Neural crest cell (in vitro differentiated cells): ENCODE measurements around the gene DCTN1. TPM values are rescaled to one million over a fixed set of nuclear protein-coding genes. Genes with fewer than 3 reads are reported as not detected.
A peak's percentile ranks its signal among the peaks of the same experiment; 100 is the strongest.
"Not testable (repeated sequence)": the region's sequence is repeated elsewhere in the genome, so short reads cannot be mapped to it uniquely, and the experiment has no call there.

Experiments
- DNase-seq: peaks from one replicate; pipeline ENCODE4 v3.0.0; 2021; ENCODE audit warnings: low read depth, mixed read lengths, low spot score
- H3K27ac Mint-ChIP-seq: one replicate; pipeline ENCODE4 v1.8.0; 2021; ENCODE audit warnings: mild to moderate bottlenecking, mixed read lengths; ENCODE audit not compliant: unreplicated experiment
- H3K27me3 Mint-ChIP-seq: 2 replicates; pipeline ENCODE4 v1.8.0; 2021; ENCODE audit warnings: low read depth, mild to moderate bottlenecking, mixed read lengths
- H3K36me3 Mint-ChIP-seq: 2 replicates; pipeline ENCODE4 v1.8.0; 2021; ENCODE audit warnings: low read depth, mild to moderate bottlenecking, mixed read lengths
- H3K4me1 Mint-ChIP-seq: 2 replicates; pipeline ENCODE4 v1.8.0; 2021; ENCODE audit warnings: mixed read lengths
- H3K4me3 Mint-ChIP-seq: one replicate; pipeline ENCODE4 v1.8.0; 2021; ENCODE audit warnings: mild to moderate bottlenecking, mixed read lengths
- H3K9me3 Mint-ChIP-seq: 2 replicates; pipeline ENCODE4 v1.8.0; 2021; ENCODE audit warnings: mixed read lengths
- CTCF ChIP-seq: fragments of 200-600 bp; sonication (generic); conservative IDR thresholded peaks from 2 replicates; pipeline ENCODE4 v1.5.0; 2021; ENCODE audit warnings: antibody characterized with exemption, mild to moderate bottlenecking
- total RNA-seq: library from RNA; stranded (reverse); gene quantifications from 2 replicates; pipeline ENCODE4 v1.2.1, GENCODE V29; 2021

DCTN1 gene
- total RNA-seq, 1 donor from 2014 or later, result 202 TPM

DNA sequence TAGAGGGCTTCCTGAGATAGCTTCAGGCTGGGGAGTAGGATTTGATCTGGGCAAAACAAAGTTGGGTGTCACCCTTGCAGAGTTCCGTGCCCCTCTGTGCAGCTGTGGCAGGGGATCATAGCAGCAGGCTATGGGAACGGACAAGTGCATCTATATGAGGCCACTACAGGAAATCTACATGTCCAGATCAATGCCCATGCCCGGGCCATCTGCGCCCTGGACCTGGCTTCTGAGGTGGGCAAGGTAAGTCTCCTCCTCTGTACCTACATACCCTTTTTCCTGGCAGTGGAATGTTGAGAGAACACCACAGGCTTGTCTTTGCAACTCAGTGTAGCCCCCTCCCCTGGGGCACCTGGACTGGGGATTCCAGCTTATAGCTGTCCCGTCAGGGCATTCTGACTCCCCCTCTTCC lies 44.9 kb upstream of the DCTN1 start:
- H3K36me3 Mint-ChIP-seq, result peaks cover 2% of the 10 kb centered on the region
- no peak for TF ChIP-seq CTCF
- H3K4me1 Mint-ChIP-seq, result peaks cover 23% of the 10 kb centered on the region
- H3K27me3 Mint-ChIP-seq, result peaks cover 3% of the 10 kb centered on the region
- no peak overlapping the region for H3K27ac Mint-ChIP-seq
- DNase-seq, result no peak
- H3K4me3 Mint-ChIP-seq, result peak overlapping the region; percentile 62
- H3K9me3 Mint-ChIP-seq, result no peaks in the 10 kb centered on the region

GRCh38 chr2:74424139-74424992 lies 44.3 kb upstream of the DCTN1 start:
- TF ChIP-seq CTCF, result no peak
- peak overlapping the region; percentile 47 for H3K27ac Mint-ChIP-seq
- no peak for DNase-seq
- peaks cover 2% of the 10 kb centered on the region for H3K36me3 Mint-ChIP-seq
- H3K27me3 Mint-ChIP-seq, result peaks cover 3% of the 10 kb centered on the region
- peaks cover 23% of the 10 kb centered on the region for H3K4me1 Mint-ChIP-seq
- H3K9me3 Mint-ChIP-seq, result no peaks in the 10 kb centered on the region
- peak overlapping the region; percentile 97 for H3K4me3 Mint-ChIP-seq

DNA sequence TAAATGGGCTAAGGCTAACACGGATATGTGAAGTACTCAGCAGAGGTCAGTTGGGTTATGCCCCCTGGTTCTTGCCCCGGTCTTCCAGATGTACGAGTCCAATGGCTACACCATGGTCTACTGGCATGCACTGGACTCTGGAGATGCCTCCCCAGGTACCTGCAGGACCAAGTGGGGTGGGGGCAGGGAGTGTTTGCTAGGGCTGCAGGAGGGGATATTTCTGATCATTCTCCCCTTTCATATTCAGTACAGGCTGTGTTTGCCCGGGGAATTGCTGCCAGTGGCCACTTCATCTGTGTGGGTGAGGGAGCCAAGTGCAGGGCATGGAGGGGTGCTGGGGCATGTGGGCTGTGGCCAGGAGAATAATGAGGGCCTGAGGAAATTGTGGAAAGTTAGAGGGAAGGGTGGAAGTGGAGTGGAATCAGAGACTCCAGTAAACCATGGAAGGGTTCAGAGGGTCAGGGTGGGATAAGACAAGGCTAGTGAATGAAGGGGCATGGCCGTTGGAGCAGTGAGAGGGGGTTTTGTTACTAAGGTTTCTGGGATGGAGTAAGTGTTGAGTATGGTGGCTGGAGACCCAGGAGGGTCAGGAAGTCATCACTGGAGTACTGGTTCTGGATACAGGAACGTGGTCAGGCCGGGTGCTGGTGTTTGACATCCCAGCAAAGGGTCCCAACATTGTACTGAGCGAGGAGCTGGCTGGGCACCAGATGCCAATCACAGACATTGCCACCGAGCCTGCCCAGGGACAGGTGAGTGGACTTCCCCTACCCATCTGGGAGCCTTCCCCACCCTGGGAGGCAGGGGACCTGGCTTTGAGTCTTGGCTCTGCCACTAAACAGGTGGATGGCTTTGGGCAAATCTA lies 43.4 kb upstream of the DCTN1 start:
- Mint-ChIP-seq H3K27me3 (peaks cover 3% of the 10 kb centered on the region), H3K9me3 (no peaks in the 10 kb centered on the region), H3K36me3 (peaks cover 2% of the 10 kb centered on the region), H3K27ac (no peak overlapping the region), H3K4me1 (peaks cover 23% of the 10 kb centered on the region), H3K4me3 (peak overlapping the region; percentile 97)
- no peak for DNase-seq
- no peak for TF ChIP-seq CTCF

DNA sequence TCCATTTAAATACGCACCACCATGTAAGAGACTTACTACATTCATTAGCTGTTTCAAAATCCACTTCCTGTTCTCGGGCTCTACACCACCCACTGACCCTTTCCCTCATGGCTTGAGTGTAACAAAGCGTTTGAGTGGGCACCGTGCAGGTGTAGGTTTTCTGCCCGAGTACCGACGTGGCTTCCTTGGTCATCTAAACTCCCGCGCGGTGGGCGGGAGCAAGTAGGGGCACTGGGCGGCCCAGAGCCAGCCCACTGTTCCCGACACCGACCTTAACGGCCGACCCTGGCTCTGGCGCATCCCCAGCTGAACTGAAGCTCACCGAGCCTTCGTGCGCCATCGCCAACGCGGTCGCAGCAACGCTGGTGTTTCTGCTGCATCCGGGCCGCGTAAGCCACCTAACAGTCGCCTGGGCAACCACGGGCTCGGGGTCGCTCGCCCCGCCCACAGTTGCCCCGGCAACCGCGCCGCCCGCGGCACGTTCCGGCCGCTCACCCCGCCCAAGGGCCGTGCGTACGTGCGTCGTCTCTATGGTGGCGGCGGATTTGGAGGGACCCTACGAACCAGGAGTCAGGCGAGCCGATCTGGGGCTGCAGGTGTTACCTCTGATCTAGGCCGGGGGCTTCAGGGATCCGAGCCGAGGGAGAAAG lies 41.2 kb upstream of the DCTN1 start, which contains the start of the genes C2orf81 and WDR54:
TSS of gene C2orf81 (minus strand) at position 399 of the 650 bp plus-strand sequence. CDS start at position 340, 59 bp downstream.
TSS of gene WDR54 (plus strand) at position 510 of the 650 bp plus-strand sequence. CDS start 424 bp downstream, outside the sequence.
- TF ChIP-seq CTCF, result no peak
- Mint-ChIP-seq H3K9me3 (no peaks in the 10 kb centered on the region), H3K36me3 (no peaks in the 10 kb centered on the region), H3K4me1 (peaks cover 23% of the 10 kb centered on the region), H3K4me3 (peak within 1 kb of the TSS; percentile 97), H3K27ac (peak within 1 kb of the TSS; percentile 99), H3K27me3 (peaks cover 3% of the 10 kb centered on the region)
- DNase-seq, result peak; percentile 88

- Mint-ChIP-seq H3K4me3 (peak overlapping the region; percentile 97), H3K4me1 (peaks cover 23% of the 10 kb centered on the region)
- H3K36me3 Mint-ChIP-seq, H3K9me3 Mint-ChIP-seq, H3K27me3 Mint-ChIP-seq, H3K27ac Mint-ChIP-seq, DNase-seq: not testable (repeated sequence)
Measured at GRCh38 chr2:74420443-74421103, 40.5 kb upstream of the DCTN1 start.
